ENCODE measurements around the gene LMTK2. TPM values are rescaled to one million over a fixed set of nuclear protein-coding genes. Genes with fewer than 3 reads are reported as not detected.
A peak's percentile ranks its signal among the peaks of the same experiment; 100 is the strongest.
"Not testable (repeated sequence)": the region's sequence is repeated elsewhere in the genome, so short reads cannot be mapped to it uniquely, and the experiment has no call there.

LMTK2 gene
- total RNA-seq, 2 experiments from 2014 or later: 30.3 to 31.7 TPM

GRCh38 chr7:98217623-98218582, 111.2 kb downstream of the LMTK2 start:
- H3K4me1 ChIP-seq (ENCODE audit: insufficient read depth, low read length): no peaks in the 10 kb centered on the region
- Mint-ChIP-seq H3K27ac (peak overlapping the region; percentile 67), H3K9me3 (no peaks in the 10 kb centered on the region), H3K4me3 (no peak overlapping the region), H3K36me3 (ENCODE audit: low read depth) (peaks cover 37% of the 10 kb centered on the region), H3K4me1 (ENCODE audit: low read depth) (peaks cover 15% of the 10 kb centered on the region), H3K27me3 (no peaks in the 10 kb centered on the region)
- TF ChIP-seq CTCF (IDR thresholded peaks at IDR 0.05): no peak
- no peak for ATAC-seq (ENCODE audit: poor library complexity)
- no peak for DNase-seq
- H3K36me3 ChIP-seq (ENCODE audit: insufficient read depth, low read length): peaks cover 40% of the 10 kb centered on the region
- H3K27ac ChIP-seq (ENCODE audit: low read depth in 1 of 2, low read length in 2 of 2): peak overlapping the region in 1 of 2 donors; percentile 21
- CTCF ChIA-PET: no interaction called here
- no peaks in the 10 kb centered on the region for H3K27me3 ChIP-seq (ENCODE audit: control insufficient read depth in 1 of 2, insufficient read depth in 2 of 2, low read length in 2 of 2)
- H3K9me3 ChIP-seq (ENCODE audit: control insufficient read depth in 1 of 2, insufficient read depth in 1 of 2, low read length in 2 of 2): no peaks in the 10 kb centered on the region
- intact Hi-C loops (cut with DNase I, micrococcal nuclease): no loop called here
- H3K4me3 ChIP-seq (ENCODE audit: low read length): no peak overlapping the region
- POLR2A ChIA-PET: interaction anchor here (1.1 kb wide), 1 partner anchor 34 kb away, joined by 3 read pairs; no protein-coding TSS in a partner anchor

GRCh38 chr7:98219382-98219781, 112.7 kb downstream of the LMTK2 start:
- H3K27me3 ChIP-seq (ENCODE audit: control insufficient read depth in 1 of 2, insufficient read depth in 2 of 2, low read length in 2 of 2); H3K4me1 ChIP-seq (ENCODE audit: insufficient read depth, low read length); H3K4me3 ChIP-seq (ENCODE audit: low read length); H3K9me3 Mint-ChIP-seq; intact Hi-C loops (cut with DNase I, micrococcal nuclease); ATAC-seq (ENCODE audit: poor library complexity); H3K27me3 Mint-ChIP-seq; H3K9me3 ChIP-seq (ENCODE audit: control insufficient read depth in 1 of 2, insufficient read depth in 1 of 2, low read length in 2 of 2); CTCF ChIA-PET; H3K4me3 Mint-ChIP-seq; DNase-seq; POLR2A ChIA-PET; H3K27ac ChIP-seq (ENCODE audit: low read depth in 1 of 2, low read length in 2 of 2): not testable (repeated sequence)
- H3K27ac Mint-ChIP-seq: peak overlapping the region; percentile 67
- H3K36me3 Mint-ChIP-seq (ENCODE audit: low read depth): peaks cover 41% of the 10 kb centered on the region
- H3K4me1 Mint-ChIP-seq (ENCODE audit: low read depth): peaks cover 15% of the 10 kb centered on the region
- peaks cover 46% of the 10 kb centered on the region for H3K36me3 ChIP-seq (ENCODE audit: insufficient read depth, low read length)

GRCh38 chr7:98221611-98222532, 115.2 kb downstream of the LMTK2 start:
- POLR2A ChIA-PET: interaction anchor here (1.0 kb wide), 1 partner anchor 19 kb away, joined by 3 read pairs; no protein-coding TSS in a partner anchor
- Mint-ChIP-seq H3K27ac (no peak overlapping the region), H3K4me1 (ENCODE audit: low read depth) (peaks cover 15% of the 10 kb centered on the region), H3K27me3 (no peaks in the 10 kb centered on the region), H3K9me3 (no peaks in the 10 kb centered on the region), H3K36me3 (ENCODE audit: low read depth) (peaks cover 45% of the 10 kb centered on the region), H3K4me3 (no peak overlapping the region)
- H3K4me1 ChIP-seq (ENCODE audit: insufficient read depth, low read length): no peaks in the 10 kb centered on the region
- H3K27ac ChIP-seq (ENCODE audit: low read depth in 1 of 2, low read length in 2 of 2): no peak overlapping the region
- CTCF ChIA-PET: no interaction called here
- intact Hi-C loops (cut with DNase I, micrococcal nuclease): no loop called here
- ATAC-seq (ENCODE audit: poor library complexity) (no peak), DNase-seq (no peak)
- H3K9me3 ChIP-seq (ENCODE audit: control insufficient read depth in 1 of 2, insufficient read depth in 1 of 2, low read length in 2 of 2): no peaks in the 10 kb centered on the region
- H3K4me3 ChIP-seq (ENCODE audit: low read length): no peak overlapping the region
- no peaks in the 10 kb centered on the region for H3K27me3 ChIP-seq (ENCODE audit: control insufficient read depth in 1 of 2, insufficient read depth in 2 of 2, low read length in 2 of 2)
- H3K36me3 ChIP-seq (ENCODE audit: insufficient read depth, low read length): peaks cover 53% of the 10 kb centered on the region
- TF ChIP-seq CTCF (IDR thresholded peaks at IDR 0.05): no peak

All from CD4-positive, alpha-beta T cell (primary cell).